Islet of Langerhans (tissue), 1 donor: ENCODE results near the gene HEG1.

Source experiments
- FAIRE-seq: peaks from one replicate; lab custom pipeline; 2011; peaks lifted over from hg19 to GRCh38; lab: Jason Lieb, UNC

The HEG1 gene

GRCh38 chr3:125045194-125045593, 10.6 kb downstream of the HEG1 start:
- no peak for FAIRE-seq

GRCh38 chr3:125043599-125044151, 12.1 kb downstream of the HEG1 start:
- no peak for FAIRE-seq

GRCh38 chr3:125042725-125043406, 12.9 kb downstream of the HEG1 start:
- FAIRE-seq: no peak

- FAIRE-seq: no peak
These were observed 16.4 kb downstream of the HEG1 start for GRCh38 chr3:125039131-125040100.

- FAIRE-seq: no peak
These were observed 18.2 kb downstream of the HEG1 start for GRCh38 chr3:125037498-125038150.

- FAIRE-seq: no peak
These were observed 20.6 kb downstream of the HEG1 start for GRCh38 chr3:125035217-125035616.

- no peak for FAIRE-seq
These were observed 22.2 kb downstream of the HEG1 start for GRCh38 chr3:125033616-125034015.

GRCh38 chr3:125033135-125033534, 22.7 kb downstream of the HEG1 start:
- no peak for FAIRE-seq

GRCh38 chr3:125032683-125033082, 23.1 kb downstream of the HEG1 start:
- FAIRE-seq: no peak

GRCh38 chr3:125032100-125032643, 23.6 kb downstream of the HEG1 start:
- no peak for FAIRE-seq

GRCh38 chr3:125031544-125031943, 24.3 kb downstream of the HEG1 start:
- FAIRE-seq: no peak

- FAIRE-seq: no peak
These were observed 27.1 kb downstream of the HEG1 start for GRCh38 chr3:125028657-125029056.

GRCh38 chr3:125025642-125026041, 30.2 kb downstream of the HEG1 start:
- FAIRE-seq: no peak

GRCh38 chr3:125024817-125025216, 31.0 kb downstream of the HEG1 start:
- FAIRE-seq: no peak

- no peak for FAIRE-seq
These were observed 31.8 kb downstream of the HEG1 start for GRCh38 chr3:125023833-125024555.

GRCh38 chr3:125022206-125022605, 33.6 kb downstream of the HEG1 start:
- no peak for FAIRE-seq

GRCh38 chr3:125019271-125019670, 36.5 kb downstream of the HEG1 start:
- no peak for FAIRE-seq

GRCh38 chr3:125017406-125017805, 38.4 kb downstream of the HEG1 start:
- no peak for FAIRE-seq

- FAIRE-seq: no peak
These were observed 41.1 kb downstream of the HEG1 start for GRCh38 chr3:125014570-125015179.

GRCh38 chr3:125013095-125013494, 42.7 kb downstream of the HEG1 start:
- FAIRE-seq: no peak

GRCh38 chr3:125011941-125012340, 43.9 kb downstream of the HEG1 start:
- no peak for FAIRE-seq
